ENCODE data around the gene TMEM167A.

GRCh38 chr5:83099001-83099400 lies 21.8 kb upstream of the TMEM167A start:
- no peak for TF ChIP-seq ZNF274 (IDR thresholded peaks at IDR 0.05; ENCODE audit: low read depth, low read length)
- no peak for TF ChIP-seq YY1 (IDR thresholded peaks at IDR 0.05; ENCODE audit: insufficient read depth, insufficient read length)
- TF ChIP-seq SUZ12 (IDR thresholded peaks at IDR 0.05; ENCODE audit: extremely low read depth, insufficient read depth, insufficient read length), result no peak
